Measurements from ENCODE around the gene WDR54.
A peak's percentile ranks its signal among the peaks of the same experiment; 100 is the strongest.

The WDR54 gene

DNA sequence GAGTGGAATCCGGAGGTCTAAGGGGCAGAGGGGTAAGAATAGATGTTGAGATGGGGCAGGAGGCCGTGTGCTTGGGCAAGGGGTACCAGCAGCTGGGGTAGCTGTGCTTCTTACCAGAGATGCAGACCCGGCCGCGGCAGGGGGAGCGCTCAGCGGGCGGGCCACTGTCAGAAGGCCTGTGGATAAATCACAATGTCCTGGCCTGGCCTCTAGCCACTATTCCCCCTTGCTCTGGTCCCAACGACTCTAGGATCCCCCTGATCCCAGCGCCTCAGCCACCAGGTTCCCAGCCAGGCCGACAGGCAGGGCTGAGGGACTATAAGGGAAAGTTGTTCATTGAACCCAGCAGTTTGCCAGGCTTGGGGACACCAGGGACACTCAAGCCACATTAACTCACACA is 9.0 kb downstream of the WDR54 start:
- H3K4me3 ChIP-seq (ENCODE audit: control insufficient read depth, low read depth, low read length) = no peak overlapping the region
- TF ChIP-seq, protein P1, sequence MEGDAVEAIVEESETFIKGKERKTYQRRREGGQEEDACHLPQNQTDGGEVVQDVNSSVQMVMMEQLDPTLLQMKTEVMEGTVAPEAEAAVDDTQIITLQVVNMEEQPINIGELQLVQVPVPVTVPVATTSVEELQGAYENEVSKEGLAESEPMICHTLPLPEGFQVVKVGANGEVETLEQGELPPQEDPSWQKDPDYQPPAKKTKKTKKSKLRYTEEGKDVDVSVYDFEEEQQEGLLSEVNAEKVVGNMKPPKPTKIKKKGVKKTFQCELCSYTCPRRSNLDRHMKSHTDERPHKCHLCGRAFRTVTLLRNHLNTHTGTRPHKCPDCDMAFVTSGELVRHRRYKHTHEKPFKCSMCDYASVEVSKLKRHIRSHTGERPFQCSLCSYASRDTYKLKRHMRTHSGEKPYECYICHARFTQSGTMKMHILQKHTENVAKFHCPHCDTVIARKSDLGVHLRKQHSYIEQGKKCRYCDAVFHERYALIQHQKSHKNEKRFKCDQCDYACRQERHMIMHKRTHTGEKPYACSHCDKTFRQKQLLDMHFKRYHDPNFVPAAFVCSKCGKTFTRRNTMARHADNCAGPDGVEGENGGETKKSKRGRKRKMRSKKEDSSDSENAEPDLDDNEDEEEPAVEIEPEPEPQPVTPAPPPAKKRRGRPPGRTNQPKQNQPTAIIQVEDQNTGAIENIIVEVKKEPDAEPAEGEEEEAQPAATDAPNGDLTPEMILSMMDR (conservative IDR thresholded peaks at IDR 0.05; ENCODE audit: control insufficient read depth, insufficient read depth, low read depth, low read length) = no peak
- DNase-seq (ENCODE audit: low read depth) = no peak

DNA sequence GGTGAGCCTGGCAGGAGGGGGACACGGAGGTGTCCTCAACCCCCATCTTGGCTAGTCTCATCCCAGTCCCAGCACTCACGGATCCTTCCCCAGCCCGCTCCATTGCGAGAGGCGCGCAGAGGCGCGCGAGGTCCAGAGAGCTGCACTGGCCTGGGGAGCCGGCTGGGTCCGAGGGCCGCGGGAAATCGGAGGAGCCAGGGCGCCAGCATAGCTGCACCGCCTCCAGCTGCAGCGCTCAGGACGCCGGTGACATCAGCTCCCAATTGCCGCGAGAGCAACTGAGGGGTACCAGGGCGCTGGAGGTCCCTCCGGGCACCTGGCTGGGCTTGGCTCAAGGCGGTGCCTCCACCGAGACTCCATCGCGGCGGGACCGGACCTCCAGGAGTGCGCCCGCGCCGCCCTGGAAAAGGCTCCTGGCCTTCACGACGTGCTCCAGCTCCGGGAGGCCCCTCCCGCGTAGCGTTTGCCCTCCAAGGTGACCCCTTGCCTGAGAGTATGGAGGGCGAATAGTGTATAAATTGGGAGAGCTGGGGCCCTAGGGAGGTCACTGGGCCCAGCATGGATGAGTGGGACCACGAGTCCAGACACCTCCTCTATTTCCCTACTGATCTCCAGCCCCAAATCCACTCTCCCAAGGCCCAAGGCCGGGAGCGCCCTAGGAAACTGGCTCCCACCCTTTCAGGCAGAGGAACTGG is 14.7 kb downstream of the WDR54 start:
- DNase-seq (ENCODE audit: low read depth) = no peak
- TF ChIP-seq, protein P1 (conservative IDR thresholded peaks at IDR 0.05; ENCODE audit: control insufficient read depth, insufficient read depth, low read depth, low read length) = no peak

DNA sequence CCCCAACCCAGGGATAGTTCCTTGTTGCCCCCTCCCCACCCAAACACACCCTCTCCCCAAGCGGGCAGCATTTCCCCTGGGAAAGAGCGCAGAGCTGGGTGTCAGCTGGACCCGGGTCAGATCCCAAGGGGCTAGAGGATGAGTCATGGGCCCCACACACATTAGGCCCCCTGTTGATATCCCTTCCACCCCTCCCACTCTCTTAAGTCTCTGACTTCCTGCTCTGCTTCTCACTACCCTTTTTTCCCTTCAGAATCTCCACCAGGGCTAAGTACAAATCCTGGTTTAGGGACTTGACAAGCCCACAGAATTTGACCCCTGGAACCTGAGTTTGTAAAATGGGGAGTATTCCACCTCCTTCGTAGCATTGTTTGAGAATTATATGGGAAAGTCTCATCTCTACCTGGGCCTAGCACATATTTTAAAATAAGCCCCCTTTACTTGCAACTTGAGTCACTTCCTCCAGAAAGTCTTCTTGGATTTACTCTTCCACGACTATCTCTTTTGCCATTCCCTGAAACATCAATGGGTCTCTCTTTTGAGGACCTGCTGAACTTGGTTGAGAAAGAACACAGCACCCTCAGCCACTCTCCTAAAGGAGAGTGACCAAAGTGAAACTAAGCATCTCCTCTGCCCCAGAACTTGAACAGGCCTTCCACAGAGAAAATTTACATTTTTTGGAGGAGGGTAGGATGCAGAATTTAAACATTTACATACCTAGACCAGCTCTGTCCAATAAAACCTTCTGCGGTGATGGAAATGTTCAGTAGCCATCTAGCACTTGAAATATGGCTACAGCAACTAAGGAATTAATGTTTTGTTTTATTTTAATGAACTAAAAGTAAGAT is 15.5 kb downstream of the WDR54 start:
- no peak for DNase-seq (ENCODE audit: low read depth)
- TF ChIP-seq, protein P1 (conservative IDR thresholded peaks at IDR 0.05; ENCODE audit: control insufficient read depth, insufficient read depth, low read depth, low read length) = no peak

More for the DNA sequence above, 14.7 kb downstream of the WDR54 start:
- H3K4me3 ChIP-seq (ENCODE audit: control insufficient read depth, low read depth, low read length) = no peak overlapping the region

DNA sequence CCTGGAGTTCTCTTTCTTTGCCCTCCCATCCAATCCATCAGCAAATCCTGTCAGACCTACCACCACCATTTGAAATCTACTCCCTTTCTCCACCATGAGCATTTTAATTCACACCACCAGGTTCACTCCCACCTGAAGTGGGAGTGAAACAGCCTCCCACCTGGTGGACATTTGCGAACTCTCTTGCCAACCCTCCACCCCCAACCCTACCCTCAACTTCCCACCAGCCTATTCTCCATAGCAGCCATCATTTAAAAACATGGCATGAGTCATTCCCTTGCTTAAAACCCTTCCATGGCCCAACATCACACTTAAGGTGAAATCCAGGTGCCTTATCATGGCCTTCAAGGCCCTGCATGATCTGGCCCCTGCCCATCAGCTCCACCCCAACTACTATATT is 16.7 kb downstream of the WDR54 start:
- TF ChIP-seq, protein P1 (conservative IDR thresholded peaks at IDR 0.05; ENCODE audit: control insufficient read depth, insufficient read depth, low read depth, low read length) = no peak
- no peak overlapping the region for H3K4me3 ChIP-seq (ENCODE audit: control insufficient read depth, low read depth, low read length)
- DNase-seq (ENCODE audit: low read depth) = no peak

More for the DNA sequence above, 15.5 kb downstream of the WDR54 start:
- no peak overlapping the region for H3K4me3 ChIP-seq (ENCODE audit: control insufficient read depth, low read depth, low read length)

DNA sequence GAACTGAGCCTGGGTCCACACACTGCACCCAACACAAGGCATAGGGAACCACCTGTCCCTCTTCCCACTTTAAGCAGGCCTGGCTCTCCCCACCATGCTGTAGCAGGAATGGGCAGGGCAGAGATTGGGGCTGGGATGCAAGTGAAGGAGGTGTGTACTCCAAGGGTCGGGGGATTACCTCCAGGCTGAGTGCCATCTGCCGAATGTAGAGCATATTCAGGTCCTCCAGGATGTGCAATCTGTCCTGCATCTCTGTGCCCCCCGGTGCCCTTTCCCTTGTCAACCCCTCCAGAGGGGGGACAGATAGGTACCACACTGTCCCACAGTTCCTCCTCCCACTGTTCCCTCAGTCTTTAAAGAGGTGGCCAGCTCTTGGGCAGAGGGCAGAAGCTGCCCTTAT is 17.8 kb downstream of the WDR54 start:
- DNase-seq (ENCODE audit: low read depth) = no peak
- peak overlapping the region; percentile 57 for H3K4me3 ChIP-seq (ENCODE audit: control insufficient read depth, low read depth, low read length)
- TF ChIP-seq, protein P1 (conservative IDR thresholded peaks at IDR 0.05; ENCODE audit: control insufficient read depth, insufficient read depth, low read depth, low read length) = no peak

DNA sequence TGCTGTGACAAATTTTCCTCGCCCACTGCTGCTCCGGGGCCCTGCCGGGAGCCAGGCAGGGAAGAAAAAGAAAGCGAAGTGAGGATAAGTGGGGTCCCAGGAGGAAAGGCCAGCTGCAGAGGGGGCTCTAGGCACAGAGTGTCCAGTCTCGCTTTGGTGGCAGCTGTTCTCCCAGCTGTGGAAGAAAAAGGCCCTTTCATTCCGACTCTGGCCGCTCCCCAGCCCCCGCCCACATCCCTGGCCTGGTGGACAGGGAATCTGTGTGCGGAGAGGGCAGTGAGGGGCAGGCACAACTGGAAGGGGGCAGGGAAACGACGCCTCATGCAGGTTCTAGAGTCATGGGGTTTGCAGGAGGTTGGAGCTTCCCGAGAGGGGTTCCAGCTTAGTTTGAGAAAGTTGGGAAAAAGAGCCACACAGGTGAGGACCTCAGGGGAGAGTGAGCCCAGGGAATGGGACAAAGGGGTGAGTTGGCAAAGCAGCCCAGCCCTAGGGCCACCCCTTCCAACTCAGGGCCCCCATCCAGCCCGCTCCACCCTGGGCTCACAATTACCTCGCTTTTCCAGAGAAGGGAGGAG is 18.4 kb downstream of the WDR54 start:
- peak; percentile 46 for DNase-seq (ENCODE audit: low read depth)
- H3K4me3 ChIP-seq (ENCODE audit: control insufficient read depth, low read depth, low read length) = peak overlapping the region; percentile 57
- TF ChIP-seq, protein P1 (conservative IDR thresholded peaks at IDR 0.05; ENCODE audit: control insufficient read depth, insufficient read depth, low read depth, low read length) = no peak
